Esophagus squamous epithelium (tissue), 4 donors: ENCODE measurements around the gene SKP1.
"Not testable (repeated sequence)": the region's sequence is repeated elsewhere in the genome, so short reads cannot be mapped to it uniquely, and the experiment has no call there.

ENCODE experiments used
- POLR2A ChIP-seq, 4 donors: fragments of 450-650 bp; IDR thresholded peaks; one replicate each; pipeline ENCODE4 v1.6.1; 2017; ENCODE audit warnings: antibody characterized with exemption in 4 of 4, mild to moderate bottlenecking in 4 of 4, moderate library complexity in 3 of 4
- TF ChIP-seq, protein P1 (sequence below), 6 experiments: fragments of 450-650 bp in 4 of 6; fragments of 200-600 bp in 2 of 6; sonication (generic) in 2 of 6; IDR thresholded peaks; one replicate each; pipeline ENCODE4 v1.5.1; 2016 to 2019; ENCODE audit warnings: antibody characterized with exemption in 6 of 6, mild to moderate bottlenecking in 4 of 6, moderate library complexity in 4 of 6

DNA sequence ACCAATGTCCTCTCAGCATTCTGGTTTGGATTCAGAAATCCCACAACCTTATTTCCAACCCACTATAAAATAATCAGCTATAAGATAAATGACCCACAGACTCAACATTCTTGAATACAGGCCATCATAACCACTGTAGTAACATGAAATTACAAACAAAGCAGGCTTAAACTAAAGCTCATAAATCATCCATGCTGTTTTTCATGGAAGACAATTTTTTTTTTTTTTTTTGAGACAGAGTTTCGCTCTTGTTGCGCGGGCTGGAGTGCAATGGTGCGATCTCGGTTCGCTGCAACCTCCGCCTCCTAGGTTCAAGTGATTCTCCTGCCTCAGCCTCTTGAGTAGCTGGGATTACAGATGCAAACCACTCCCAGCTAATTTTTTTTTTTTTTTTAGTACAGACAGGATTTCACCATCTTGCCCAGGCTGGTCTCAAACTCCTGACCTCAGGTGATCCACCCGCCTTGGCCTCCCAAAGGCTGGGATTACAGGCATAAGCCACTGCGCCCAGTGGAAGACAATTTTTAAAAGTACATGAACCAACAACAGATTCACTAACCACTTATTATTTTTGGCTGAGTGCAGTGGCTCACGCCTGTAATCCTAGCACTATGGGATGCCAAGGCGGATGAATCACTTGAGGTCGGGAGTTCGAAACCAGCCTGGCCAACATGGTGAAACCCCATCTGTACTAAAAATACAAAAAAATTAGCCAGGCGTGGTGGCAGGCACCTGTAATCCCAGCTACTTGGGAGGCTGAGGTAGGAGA is 34.7 kb upstream of the SKP1 start:
- TF ChIP-seq, protein P1, sequence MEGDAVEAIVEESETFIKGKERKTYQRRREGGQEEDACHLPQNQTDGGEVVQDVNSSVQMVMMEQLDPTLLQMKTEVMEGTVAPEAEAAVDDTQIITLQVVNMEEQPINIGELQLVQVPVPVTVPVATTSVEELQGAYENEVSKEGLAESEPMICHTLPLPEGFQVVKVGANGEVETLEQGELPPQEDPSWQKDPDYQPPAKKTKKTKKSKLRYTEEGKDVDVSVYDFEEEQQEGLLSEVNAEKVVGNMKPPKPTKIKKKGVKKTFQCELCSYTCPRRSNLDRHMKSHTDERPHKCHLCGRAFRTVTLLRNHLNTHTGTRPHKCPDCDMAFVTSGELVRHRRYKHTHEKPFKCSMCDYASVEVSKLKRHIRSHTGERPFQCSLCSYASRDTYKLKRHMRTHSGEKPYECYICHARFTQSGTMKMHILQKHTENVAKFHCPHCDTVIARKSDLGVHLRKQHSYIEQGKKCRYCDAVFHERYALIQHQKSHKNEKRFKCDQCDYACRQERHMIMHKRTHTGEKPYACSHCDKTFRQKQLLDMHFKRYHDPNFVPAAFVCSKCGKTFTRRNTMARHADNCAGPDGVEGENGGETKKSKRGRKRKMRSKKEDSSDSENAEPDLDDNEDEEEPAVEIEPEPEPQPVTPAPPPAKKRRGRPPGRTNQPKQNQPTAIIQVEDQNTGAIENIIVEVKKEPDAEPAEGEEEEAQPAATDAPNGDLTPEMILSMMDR (IDR thresholded peaks at IDR 0.05) = not testable (repeated sequence)
- TF ChIP-seq POLR2A (IDR thresholded peaks at IDR 0.05) = not testable (repeated sequence)
